GM23338 (cell line): ENCODE data around the gene SLC24A1. TPM values are rescaled to one million over a fixed set of nuclear protein-coding genes. Genes with fewer than 3 reads are reported as not detected.

Experiments used
- ATAC-seq: fragments of 200-7000 bp; cut with Tn5 transposase; 3 replicates; pipeline ENCODE4 v1.9.1; 2020
- DNase-seq: peaks from one replicate; pipeline ENCODE4 v3.0.0-alpha.2; 2015; ENCODE audit warnings: low spot score
- H2AFZ ChIP-seq: fragments of 200-600 bp; sonication (generic); 2 replicates; pipeline ENCODE4 v1.8.0; 2016; ENCODE audit warnings: antibody characterized with exemption, mild to moderate bottlenecking, moderate library complexity
- H3F3A ChIP-seq: fragments of 200-600 bp; sonication (generic); replicated peaks from 2 replicates; pipeline ENCODE4 v1.8.0; 2017; ENCODE audit warnings: antibody characterized with exemption, mixed run types, low read depth
- H3K27ac ChIP-seq: fragments of 200-600 bp; sonication (generic); 2 replicates; pipeline ENCODE4 v1.6.1; 2016; ENCODE audit warnings: low read depth
- H3K27me3 ChIP-seq: fragments of 200-600 bp; sonication (generic); 2 replicates; pipeline ENCODE4 v1.8.0; 2016; ENCODE audit warnings: mild to moderate bottlenecking, mixed run types, moderate library complexity; ENCODE audit not compliant: insufficient read depth
- H3K36me3 ChIP-seq: fragments of 200-600 bp; sonication (generic); 2 replicates; pipeline ENCODE4 v1.8.0; 2016; ENCODE audit warnings: mild to moderate bottlenecking; ENCODE audit not compliant: insufficient read depth
- H3K4me1 ChIP-seq: fragments of 200-600 bp; sonication (generic); 2 replicates; pipeline ENCODE4 v1.8.0; 2016; ENCODE audit warnings: mild to moderate bottlenecking, moderate library complexity; ENCODE audit not compliant: insufficient read depth
- H3K4me2 ChIP-seq: fragments of 200-600 bp; sonication (generic); 2 replicates; pipeline ENCODE4 v1.7.1; 2017; ENCODE audit warnings: mixed run types
- H3K4me3 ChIP-seq: fragments of 200-600 bp; sonication (generic); 2 replicates; pipeline ENCODE4 v1.6.1; 2016; ENCODE audit warnings: mixed run types
- H3K79me2 ChIP-seq: fragments of 200-600 bp; sonication (generic); replicated peaks from 2 replicates; pipeline ENCODE4 v1.8.0; 2017; ENCODE audit warnings: mild to moderate bottlenecking; ENCODE audit not compliant: insufficient read depth
- H3K9me2 ChIP-seq: fragments of 200-600 bp; sonication (generic); 2 replicates; pipeline ENCODE4 v1.8.0; 2017; ENCODE audit not compliant: insufficient read depth
- H4K20me1 ChIP-seq: fragments of 200-600 bp; sonication (generic); replicated peaks from 2 replicates; pipeline ENCODE4 v1.8.0; 2017; ENCODE audit warnings: mild to moderate bottlenecking; ENCODE audit not compliant: insufficient read depth
- H3K27ac Mint-ChIP-seq: 2 replicates; pipeline ENCODE4 v1.8.0; 2020; ENCODE audit warnings: inconsistent platforms, mild to moderate bottlenecking, moderate library complexity, mixed read lengths
- H3K27me3 Mint-ChIP-seq: 3 replicates; pipeline ENCODE4 v1.8.0; 2022; ENCODE audit warnings: low read depth, mild to moderate bottlenecking, moderate library complexity, mixed read lengths, inconsistent platforms; ENCODE audit not compliant: insufficient read depth, poor library complexity
- H3K36me3 Mint-ChIP-seq: 3 replicates; pipeline ENCODE4 v1.8.0; 2021; ENCODE audit warnings: low read depth, mild to moderate bottlenecking, inconsistent platforms, moderate library complexity, mixed read lengths
- H3K4me1 Mint-ChIP-seq: 3 replicates; pipeline ENCODE4 v1.8.0; 2020; ENCODE audit warnings: mild to moderate bottlenecking, inconsistent platforms, mixed read lengths
- H3K4me3 Mint-ChIP-seq: 3 replicates; pipeline ENCODE4 v1.8.0; 2021; ENCODE audit warnings: moderate library complexity, mild to moderate bottlenecking, inconsistent platforms, mixed read lengths
- H3K9me3 Mint-ChIP-seq: 3 replicates; pipeline ENCODE4 v1.8.0; 2020; ENCODE audit warnings: moderate library complexity, mild to moderate bottlenecking, inconsistent platforms, mixed read lengths
- CREB1 ChIP-seq: fragments of 250-450 bp; sonication (Bioruptor Pico); IDR thresholded peaks from 2 replicates; pipeline ENCODE4 v1.5.0; 2020; ENCODE audit warnings: low read depth, mild to moderate bottlenecking, moderate library complexity
- CTCF ChIP-seq, 2 experiments: fragments of 200-600 bp in 1 of 2; sonication (generic) in 1 of 2; conservative IDR thresholded peaks; 2 replicates each; pipeline versions ENCODE4 v1.5.1 to v1.6.1; 2016 to 2017; ENCODE audit warnings: antibody characterized with exemption in 2 of 2, low read depth in 2 of 2, mild to moderate bottlenecking in 2 of 2, moderate library complexity in 1 of 2
- ETS1 ChIP-seq: IDR thresholded peaks from 2 replicates; pipeline ENCODE4 v1.6.1; 2016; ENCODE audit warnings: antibody characterized with exemption
- EZH2phosphoT487 ChIP-seq: fragments of 200-600 bp; sonication (generic); IDR thresholded peaks from one replicate; pipeline ENCODE4 v1.8.1; 2018; ENCODE audit warnings: antibody characterized with exemption; ENCODE audit not compliant: unreplicated experiment
- JUNB ChIP-seq: IDR thresholded peaks from one replicate; pipeline ENCODE4 v1.6.1; 2016; ENCODE audit warnings: antibody characterized with exemption; ENCODE audit not compliant: unreplicated experiment
- POLR2AphosphoS5 ChIP-seq: IDR thresholded peaks from 2 replicates; pipeline ENCODE4 v1.6.1; 2016; ENCODE audit warnings: antibody characterized with exemption, low read depth
- STAT1 ChIP-seq: IDR thresholded peaks from one replicate; pipeline ENCODE4 v1.6.1; 2016; ENCODE audit warnings: antibody characterized with exemption; ENCODE audit not compliant: unreplicated experiment
- ZNF114 ChIP-seq: fragments of 250-450 bp; sonication (Bioruptor Pico); IDR thresholded peaks from 2 replicates; pipeline ENCODE4 v1.5.0; 2020; ENCODE audit warnings: mild to moderate bottlenecking, moderate library complexity
- ZNF462 ChIP-seq: fragments of 250-450 bp; sonication (Bioruptor Pico); IDR thresholded peaks from 2 replicates; pipeline ENCODE4 v1.5.0; 2020; ENCODE audit warnings: mild to moderate bottlenecking, moderate library complexity
- polyA plus RNA-seq: library from polyadenylated mRNA; unstranded; fragments of >200 nt; fragmentation: Nextera tagmentation; extraction: Ambion mirVana; gene quantifications from 2 replicates; pipeline ENCODE4 v1.2.1, GENCODE V29; 2016
- total RNA-seq: library from RNA; depleted of rRNA; stranded (reverse); fragments of >200 nt; shearing (Covaris generic); gene quantifications from 2 replicates; pipeline ENCODE4 v1.2.3, GENCODE V29; 2014

The SLC24A1 gene
- total and polyA plus RNA-seq, 2 experiments from 2014 or later, result 1.6 to 4.5 TPM

GRCh38 chr15:65583701-65584100 is 38.0 kb upstream of the SLC24A1 start:
- no peak for ATAC-seq
- Histone ChIP-seq H3K9me2 (no peaks in the 10 kb centered on the region), H3K79me2 (no peaks in the 10 kb centered on the region), H3K27ac (no peak overlapping the region; the same call in 1 of the 2 replicates), H4K20me1 (no peaks in the 10 kb centered on the region), H3F3A (no peaks in the 10 kb centered on the region; the same call in 1 of the 2 replicates), H3K36me3 (peaks cover 16% of the 10 kb centered on the region), H3K4me3 (no peak overlapping the region), H3K27me3 (no peaks in the 10 kb centered on the region), H3K4me2 (no peak overlapping the region), H3K4me1 (no peaks in the 10 kb centered on the region; the same call in 1 of the 2 replicates), H2AFZ (no peak overlapping the region)
- no peak for TF ChIP-seq ETS1
- no peak for TF ChIP-seq POLR2AphosphoS5
- no peak for TF ChIP-seq ZNF114 (CRISPR knock-in tag)
- peaks cover 56% of the 10 kb centered on the region for H3K36me3 Mint-ChIP-seq
- peaks cover 3% of the 10 kb centered on the region for H3K27me3 Mint-ChIP-seq
- H3K9me3 Mint-ChIP-seq, result no peaks in the 10 kb centered on the region
- H3K4me1 Mint-ChIP-seq, result peaks cover 21% of the 10 kb centered on the region
- DNase-seq, result peak; percentile 9
- no peak overlapping the region for H3K4me3 Mint-ChIP-seq
- no peak overlapping the region for H3K27ac Mint-ChIP-seq

GRCh38 chr15:65584241-65584640 is 37.5 kb upstream of the SLC24A1 start:
- Mint-ChIP-seq H3K4me3 (no peak overlapping the region), H3K27ac (no peak overlapping the region), H3K9me3 (no peaks in the 10 kb centered on the region), H3K36me3 (peaks cover 51% of the 10 kb centered on the region), H3K4me1 (peaks cover 15% of the 10 kb centered on the region), H3K27me3 (peaks cover 3% of the 10 kb centered on the region)
- H3K9me2 ChIP-seq, result no peaks in the 10 kb centered on the region
- DNase-seq (no peak), ATAC-seq (no peak)
- peak overlapping the region; percentile 17; the same call in 1 of the 2 replicates for H3K27ac ChIP-seq
- H3K4me3 ChIP-seq, result no peak overlapping the region
- no peak overlapping the region for H3K4me2 ChIP-seq
- no peaks in the 10 kb centered on the region for H3K79me2 ChIP-seq
- H3K27me3 ChIP-seq, result no peaks in the 10 kb centered on the region
- H2AFZ ChIP-seq, result no peak overlapping the region
- no peaks in the 10 kb centered on the region; the same call in 1 of the 2 replicates for H3F3A ChIP-seq
- peaks cover 16% of the 10 kb centered on the region for H3K36me3 ChIP-seq
- H3K4me1 ChIP-seq, result no peaks in the 10 kb centered on the region; the same call in 1 of the 2 replicates
- H4K20me1 ChIP-seq, result no peaks in the 10 kb centered on the region
- TF ChIP-seq EZH2phosphoT487 (no peak), POLR2AphosphoS5 (no peak), STAT1 (no peak), JUNB (no peak), CTCF (conservative IDR thresholded peaks at IDR 0.05; ENCODE audit: low read depth in 2 of 2) (no peak), CREB1 (CRISPR knock-in tag) (no peak), ZNF462 (CRISPR knock-in tag) (no peak)
